HG02973 (cell line): ENCODE results near the gene NME9.

Source experiments
- ATAC-seq: cut with Tn5 transposase; IDR thresholded peaks from one replicate; pipeline ENCODE4 v1.9.1; 2021; ENCODE audit warnings: moderate library complexity; ENCODE audit not compliant: unreplicated experiment

NME9 gene

GRCh38 chr3:138336454-138336999 is 6.9 kb upstream of the NME9 start:
- ATAC-seq, result no peak

GRCh38 chr3:138334608-138335007 is 5.0 kb upstream of the NME9 start:
- no peak for ATAC-seq

GRCh38 chr3:138332472-138333073 is 2.9 kb upstream of the NME9 start:
- no peak for ATAC-seq

GRCh38 chr3:138331143-138331894 is 1.7 kb upstream of the NME9 start:
- no peak for ATAC-seq

- no peak for ATAC-seq
These were observed 288 bp upstream of the NME9 start for GRCh38 chr3:138329984-138330293.

GRCh38 chr3:138328341-138328740 is 1.3 kb downstream of the NME9 start:
- ATAC-seq, result no peak

GRCh38 chr3:138327831-138328230 is 1.8 kb downstream of the NME9 start:
- no peak for ATAC-seq

GRCh38 chr3:138326866-138327595 is 2.6 kb downstream of the NME9 start:
- ATAC-seq, result no peak

- no peak for ATAC-seq
These were observed 3.7 kb downstream of the NME9 start for GRCh38 chr3:138325990-138326389.

GRCh38 chr3:138323971-138324370 is 5.7 kb downstream of the NME9 start:
- no peak for ATAC-seq

- no peak for ATAC-seq
These were observed 12.0 kb downstream of the NME9 start for GRCh38 chr3:138317687-138318086.

GRCh38 chr3:138314751-138315150 is 14.9 kb downstream of the NME9 start:
- no peak for ATAC-seq

GRCh38 chr3:138310494-138310893 is 19.2 kb downstream of the NME9 start:
- no peak for ATAC-seq

GRCh38 chr3:138308783-138309182 is 20.9 kb downstream of the NME9 start:
- ATAC-seq, result no peak

- no peak for ATAC-seq
These were observed 21.8 kb downstream of the NME9 start for GRCh38 chr3:138307899-138308298.

- no peak for ATAC-seq
These were observed 26.2 kb downstream of the NME9 start for GRCh38 chr3:138303474-138303873.

GRCh38 chr3:138300647-138301046 is 29.0 kb downstream of the NME9 start:
- ATAC-seq, result no peak

- no peak for ATAC-seq
These were observed 31.8 kb downstream of the NME9 start for GRCh38 chr3:138297876-138298275.

- no peak for ATAC-seq
These were observed 32.5 kb downstream of the NME9 start for GRCh38 chr3:138297059-138297607.

GRCh38 chr3:138296639-138297038 is 33.0 kb downstream of the NME9 start:
- no peak for ATAC-seq

- ATAC-seq, result no peak
These were observed 40.0 kb downstream of the NME9 start for GRCh38 chr3:138289701-138290100.

GRCh38 chr3:138289260-138289659 is 40.4 kb downstream of the NME9 start:
- ATAC-seq, result no peak
